ENCODE measurements around the gene SRPK1.

SRPK1 gene

DNA sequence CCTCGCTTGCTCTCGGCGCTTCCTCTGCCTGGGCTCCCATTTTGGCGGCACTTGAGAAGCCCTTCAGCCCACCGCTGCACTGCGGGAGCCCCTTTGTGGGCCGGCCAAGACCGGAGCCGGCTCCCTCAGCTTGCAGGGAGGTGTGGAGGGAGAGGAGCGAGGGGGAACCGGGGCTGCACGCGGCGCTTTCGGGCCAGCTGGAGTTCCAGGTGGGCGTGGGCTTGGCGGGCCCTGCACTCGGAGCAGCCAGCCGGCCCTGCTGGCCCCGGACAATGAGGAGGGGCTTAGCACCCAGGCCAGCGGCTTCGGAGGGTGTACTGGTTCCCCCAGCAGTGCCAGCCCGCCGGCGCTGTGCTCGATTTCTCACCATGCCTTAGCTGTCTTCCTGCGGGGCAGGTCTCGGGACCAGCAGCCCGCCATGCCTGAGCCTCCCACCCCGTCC is 10.2 kb upstream of the SRPK1 start:
- no peaks in the 10 kb centered on the region for H3K79me2 ChIP-seq (ENCODE audit: low read length)
- H4K20me1 ChIP-seq (ENCODE audit: insufficient read depth, low read length), result no peaks in the 10 kb centered on the region
- H2AFZ ChIP-seq (ENCODE audit: low read length), result no peak overlapping the region
- no peaks in the 10 kb centered on the region for H3K9me3 ChIP-seq (replicated peaks; ENCODE audit: insufficient read depth, low read length)
- H3K4me2 ChIP-seq (ENCODE audit: low read depth, low read length), result no peak overlapping the region
- no peaks in the 10 kb centered on the region for H3K4me1 ChIP-seq (ENCODE audit: low read length)
- DNase-seq, result no peak
- TF ChIP-seq, protein P1, sequence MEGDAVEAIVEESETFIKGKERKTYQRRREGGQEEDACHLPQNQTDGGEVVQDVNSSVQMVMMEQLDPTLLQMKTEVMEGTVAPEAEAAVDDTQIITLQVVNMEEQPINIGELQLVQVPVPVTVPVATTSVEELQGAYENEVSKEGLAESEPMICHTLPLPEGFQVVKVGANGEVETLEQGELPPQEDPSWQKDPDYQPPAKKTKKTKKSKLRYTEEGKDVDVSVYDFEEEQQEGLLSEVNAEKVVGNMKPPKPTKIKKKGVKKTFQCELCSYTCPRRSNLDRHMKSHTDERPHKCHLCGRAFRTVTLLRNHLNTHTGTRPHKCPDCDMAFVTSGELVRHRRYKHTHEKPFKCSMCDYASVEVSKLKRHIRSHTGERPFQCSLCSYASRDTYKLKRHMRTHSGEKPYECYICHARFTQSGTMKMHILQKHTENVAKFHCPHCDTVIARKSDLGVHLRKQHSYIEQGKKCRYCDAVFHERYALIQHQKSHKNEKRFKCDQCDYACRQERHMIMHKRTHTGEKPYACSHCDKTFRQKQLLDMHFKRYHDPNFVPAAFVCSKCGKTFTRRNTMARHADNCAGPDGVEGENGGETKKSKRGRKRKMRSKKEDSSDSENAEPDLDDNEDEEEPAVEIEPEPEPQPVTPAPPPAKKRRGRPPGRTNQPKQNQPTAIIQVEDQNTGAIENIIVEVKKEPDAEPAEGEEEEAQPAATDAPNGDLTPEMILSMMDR (IDR thresholded peaks at IDR 0.05; ENCODE audit: low read length), result no peak
- TF ChIP-seq EZH2phosphoT487 (IDR thresholded peaks at IDR 0.05; ENCODE audit: low read length) (no peak), EZH2 (optimal IDR thresholded peaks at IDR 0.05; ENCODE audit: low read depth, low read length) (no peak)
- no peaks in the 10 kb centered on the region for H3K36me3 ChIP-seq (replicated peaks; ENCODE audit: insufficient read depth, low read length)
- no peaks in the 10 kb centered on the region for H3K9me2 ChIP-seq (replicated peaks; ENCODE audit: insufficient read depth, low read length)
- H3F3A ChIP-seq (ENCODE audit: insufficient read depth, low read length), result no peaks in the 10 kb centered on the region
- no peak overlapping the region for H3K9ac ChIP-seq (ENCODE audit: low read length)
- H3K4me3 ChIP-seq (ENCODE audit: low read length), result no peak overlapping the region
- no peak overlapping the region for H3K27ac ChIP-seq (ENCODE audit: low read length)
- H3K27me3 ChIP-seq (replicated peaks; ENCODE audit: insufficient read depth, low read length), result no peaks in the 10 kb centered on the region

DNA sequence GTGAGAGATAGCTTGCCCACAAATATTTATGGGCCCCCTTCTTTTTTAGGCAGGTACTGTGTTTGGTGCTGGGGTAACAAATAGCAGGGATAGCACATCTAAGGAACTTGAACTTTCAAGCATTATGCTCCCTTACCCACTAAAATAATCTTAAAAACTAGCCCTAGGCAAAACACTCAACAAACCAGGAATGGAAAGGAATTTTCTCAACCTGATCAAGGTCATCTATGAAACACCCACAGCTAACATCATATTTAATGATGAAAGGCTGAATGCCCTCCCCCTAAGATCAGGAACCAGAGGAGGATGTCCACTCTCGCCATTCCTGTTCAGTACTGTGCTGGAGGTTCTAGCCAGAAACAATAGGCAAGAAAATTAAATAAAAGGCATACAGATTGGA is 8.7 kb upstream of the SRPK1 start:
- Histone ChIP-seq H3F3A (ENCODE audit: insufficient read depth, low read length) (no peaks in the 10 kb centered on the region), H3K27ac (ENCODE audit: low read length) (no peak overlapping the region), H3K27me3 (replicated peaks; ENCODE audit: insufficient read depth, low read length) (no peaks in the 10 kb centered on the region), H3K4me1 (ENCODE audit: low read length) (no peaks in the 10 kb centered on the region), H3K79me2 (ENCODE audit: low read length) (no peaks in the 10 kb centered on the region), H3K9me2 (replicated peaks; ENCODE audit: insufficient read depth, low read length) (no peaks in the 10 kb centered on the region), H3K4me3 (ENCODE audit: low read length) (no peak overlapping the region), H4K20me1 (ENCODE audit: insufficient read depth, low read length) (no peaks in the 10 kb centered on the region), H3K4me2 (ENCODE audit: low read depth, low read length) (no peak overlapping the region), H2AFZ (ENCODE audit: low read length) (no peak overlapping the region), H3K9ac (ENCODE audit: low read length) (no peak overlapping the region), H3K36me3 (replicated peaks; ENCODE audit: insufficient read depth, low read length) (no peaks in the 10 kb centered on the region), H3K9me3 (replicated peaks; ENCODE audit: insufficient read depth, low read length) (no peaks in the 10 kb centered on the region)
- DNase-seq, result no peak
- TF ChIP-seq, protein P1 (IDR thresholded peaks at IDR 0.05; ENCODE audit: low read length), result no peak
- TF ChIP-seq EZH2 (optimal IDR thresholded peaks at IDR 0.05; ENCODE audit: low read depth, low read length), result no peak

DNA sequence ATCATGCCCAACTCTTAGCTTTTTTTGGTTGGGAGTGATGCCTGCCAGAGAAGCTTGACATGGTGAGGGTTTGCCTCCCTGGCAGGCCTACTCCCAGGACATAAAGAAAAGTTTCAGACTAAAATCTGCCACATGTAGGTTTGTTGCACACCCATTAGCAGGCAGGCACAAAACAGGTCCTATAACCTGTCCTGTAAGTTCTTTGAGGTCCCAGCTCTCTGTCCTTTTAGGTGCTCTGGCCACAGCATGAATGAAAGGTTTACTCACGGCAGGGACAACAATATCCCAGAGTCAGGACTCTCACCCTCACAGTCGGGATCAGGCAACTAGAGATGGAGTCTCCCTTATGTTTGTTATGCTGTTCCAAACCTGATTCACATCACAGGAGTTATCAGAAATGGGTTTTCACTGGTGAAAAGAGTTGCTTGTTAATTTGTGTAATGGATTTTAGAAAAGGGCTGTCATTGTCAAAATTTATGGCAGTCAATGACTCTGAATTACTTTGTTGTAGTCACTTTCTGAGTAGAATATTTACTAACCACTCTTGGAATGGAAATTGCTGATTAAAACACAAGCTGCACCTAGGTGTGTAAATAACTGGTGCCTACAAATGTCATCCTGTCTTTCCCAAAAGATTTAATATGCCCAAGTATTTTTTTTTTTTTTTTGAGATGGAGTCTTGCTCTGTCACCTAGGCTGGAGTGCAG is 5.8 kb upstream of the SRPK1 start:
- Histone ChIP-seq H3K4me3 (ENCODE audit: low read length) (no peak overlapping the region), H3K79me2 (ENCODE audit: low read length) (peaks cover 10% of the 10 kb centered on the region), H3F3A (ENCODE audit: insufficient read depth, low read length) (no peaks in the 10 kb centered on the region), H3K9me2 (replicated peaks; ENCODE audit: insufficient read depth, low read length) (no peaks in the 10 kb centered on the region), H4K20me1 (ENCODE audit: insufficient read depth, low read length) (no peaks in the 10 kb centered on the region), H3K4me2 (ENCODE audit: low read depth, low read length) (no peak overlapping the region), H3K27me3 (replicated peaks; ENCODE audit: insufficient read depth, low read length) (no peaks in the 10 kb centered on the region), H3K27ac (ENCODE audit: low read length) (no peak overlapping the region), H2AFZ (ENCODE audit: low read length) (no peak overlapping the region), H3K9ac (ENCODE audit: low read length) (no peak overlapping the region), H3K9me3 (replicated peaks; ENCODE audit: insufficient read depth, low read length) (no peaks in the 10 kb centered on the region), H3K4me1 (ENCODE audit: low read length) (0 out of 2 replicates have a peak, but pooled peaks cover 3% of the 10 kb centered on the region), H3K36me3 (replicated peaks; ENCODE audit: insufficient read depth, low read length) (no peaks in the 10 kb centered on the region)
- DNase-seq, result no peak
- TF ChIP-seq EZH2 (optimal IDR thresholded peaks at IDR 0.05; ENCODE audit: low read depth, low read length), result no peak
- TF ChIP-seq, protein P1 (IDR thresholded peaks at IDR 0.05; ENCODE audit: low read length), result no peak
- no peak for TF ChIP-seq EZH2phosphoT487 (IDR thresholded peaks at IDR 0.05; ENCODE audit: low read length)
